Cerebellar cortex (tissue), 1 donor: ENCODE results near the gene ZNF518B.
"Not testable (repeated sequence)": the region's sequence is repeated elsewhere in the genome, so short reads cannot be mapped to it uniquely, and the experiment has no call there.

Experiments
- DNase-seq: peaks from one replicate; pipeline ENCODE4 v3.0.0-alpha.2; 2015; ENCODE audit warnings: low spot score

The ZNF518B gene

DNA sequence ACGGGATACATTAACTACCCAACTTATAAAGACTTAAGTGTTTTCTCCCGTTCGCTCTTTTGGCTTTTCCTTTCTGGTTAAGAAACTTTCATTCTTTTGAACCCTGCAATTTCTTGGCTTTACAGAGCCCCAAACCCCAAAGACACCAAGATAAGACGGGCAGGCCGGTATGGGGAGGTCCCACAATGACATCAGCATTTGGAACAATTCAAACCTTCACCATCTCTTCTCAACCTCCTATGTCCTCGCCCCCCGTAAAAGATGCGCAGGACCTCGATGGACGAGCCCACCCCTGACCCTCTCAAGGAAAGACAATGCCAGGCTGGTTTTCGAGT lies 999 bp downstream of the ZNF518B start:
- DNase-seq, result peak; percentile 12

DNA sequence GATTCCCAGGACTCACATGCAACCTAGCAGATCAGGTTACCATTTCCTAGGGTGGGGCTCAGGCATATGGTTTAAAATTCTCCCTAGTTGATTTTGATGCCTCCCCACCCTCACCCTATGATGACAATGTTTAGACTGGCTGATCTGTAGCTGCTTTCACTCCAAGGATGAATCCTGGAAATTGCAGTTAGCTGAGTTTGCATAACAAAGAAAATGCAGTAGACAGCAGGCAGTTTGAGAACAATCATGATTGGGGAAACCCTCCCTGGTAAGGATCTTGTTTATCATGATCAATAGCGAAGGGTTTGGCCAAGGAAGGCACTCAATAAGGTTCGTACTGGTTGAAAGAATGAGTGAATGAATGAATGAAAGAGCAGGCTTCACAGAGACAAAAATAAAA lies 2.1 kb downstream of the ZNF518B start:
- no peak for DNase-seq

DNA sequence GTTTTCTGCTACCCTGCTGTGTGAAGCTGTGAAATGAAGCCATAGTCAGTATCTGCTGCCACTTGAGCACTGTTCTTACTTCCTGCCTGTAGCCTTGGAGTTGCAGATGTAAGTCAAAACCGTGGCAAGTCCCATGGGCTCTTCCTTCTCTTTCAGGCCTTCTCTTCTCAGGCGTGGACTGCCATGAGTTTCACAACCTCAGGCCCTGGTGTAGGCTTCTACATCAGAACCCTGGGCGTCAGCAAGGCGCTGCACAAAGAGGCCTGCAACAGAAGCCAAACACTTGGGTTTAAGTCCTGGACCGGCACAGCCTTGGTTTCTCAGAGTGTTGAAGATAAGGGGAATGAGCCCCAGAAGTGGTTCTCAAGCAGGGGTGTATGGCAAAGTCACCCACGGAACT lies 2.5 kb downstream of the ZNF518B start:
- no peak for DNase-seq

DNA sequence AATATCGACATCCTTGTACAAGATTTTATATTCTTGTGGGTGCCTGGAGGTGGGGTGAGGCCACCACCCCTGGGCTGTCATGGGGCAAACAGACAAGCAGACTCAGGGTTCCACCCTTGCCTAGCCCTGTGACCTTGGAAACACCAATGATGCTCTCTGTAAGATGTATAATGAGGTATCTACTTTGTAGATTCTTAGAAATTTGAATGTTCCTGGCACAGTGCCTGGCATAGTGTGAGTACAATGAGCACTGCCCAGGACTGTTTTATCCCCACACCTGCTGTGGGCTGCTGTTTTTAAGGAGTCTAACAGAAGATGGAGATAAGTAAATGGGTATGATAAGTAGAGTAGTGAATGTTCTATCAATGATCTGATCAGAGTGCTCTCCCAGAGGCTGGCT lies 3.1 kb downstream of the ZNF518B start:
- no peak for DNase-seq

DNA sequence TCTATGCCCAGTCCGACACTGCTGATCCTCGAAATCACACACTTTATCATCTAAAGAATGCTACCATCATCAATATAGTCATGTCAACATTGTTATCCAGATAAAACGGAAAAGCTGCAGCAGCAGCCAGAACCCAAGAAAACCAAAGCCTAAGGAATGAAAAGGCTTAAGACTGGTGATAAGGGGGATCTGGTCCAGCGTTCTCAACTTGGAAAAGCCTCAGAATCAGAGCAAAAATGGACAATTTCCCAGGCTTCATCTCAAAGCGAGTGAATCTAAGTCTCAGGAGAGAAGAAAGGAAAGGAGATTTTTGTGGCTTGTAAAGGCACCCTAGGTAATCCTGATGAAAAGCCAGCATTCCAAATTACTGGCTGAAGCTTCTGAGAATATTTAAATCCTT lies 8.2 kb downstream of the ZNF518B start:
- no peak for DNase-seq

DNA sequence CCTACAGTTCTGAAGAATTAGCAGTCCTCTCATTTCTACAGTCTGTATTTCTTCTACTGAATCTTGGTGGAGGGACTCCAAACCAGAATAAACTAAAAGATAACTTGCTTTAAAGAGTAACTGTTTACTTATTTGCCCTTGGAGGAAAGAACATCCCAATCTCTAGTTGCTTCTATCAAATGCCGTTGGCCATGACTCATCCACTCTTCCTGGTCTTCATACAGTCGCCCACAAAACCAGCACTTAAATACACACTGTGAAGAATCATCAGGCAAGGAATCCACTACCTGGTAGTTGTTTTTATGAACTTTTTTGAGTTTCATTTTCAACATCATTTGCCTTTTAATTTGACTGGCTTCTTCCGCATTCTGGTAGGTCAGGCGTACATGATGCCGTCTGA lies 14.2 kb downstream of the ZNF518B start:
- DNase-seq, result no peak

DNA sequence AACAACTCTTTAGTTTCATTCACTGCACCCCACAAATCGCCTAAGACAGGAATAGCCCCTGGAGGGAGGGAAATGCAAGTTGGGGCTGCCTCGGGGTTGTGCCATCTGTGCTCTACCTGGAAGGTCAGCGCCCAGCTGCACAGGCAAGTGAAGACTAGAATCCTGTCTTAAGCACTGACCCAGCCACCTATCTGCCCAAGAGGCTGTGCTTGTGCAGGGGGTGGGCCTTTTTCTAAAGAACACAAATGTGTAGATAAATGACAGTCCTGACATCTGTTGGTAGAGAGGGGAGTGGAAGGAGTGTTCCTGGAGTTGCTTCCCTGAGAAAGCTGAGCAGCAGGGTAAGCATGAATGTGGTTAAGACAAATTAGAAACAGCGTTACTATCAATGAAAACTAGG lies 15.7 kb downstream of the ZNF518B start:
- no peak for DNase-seq

DNA sequence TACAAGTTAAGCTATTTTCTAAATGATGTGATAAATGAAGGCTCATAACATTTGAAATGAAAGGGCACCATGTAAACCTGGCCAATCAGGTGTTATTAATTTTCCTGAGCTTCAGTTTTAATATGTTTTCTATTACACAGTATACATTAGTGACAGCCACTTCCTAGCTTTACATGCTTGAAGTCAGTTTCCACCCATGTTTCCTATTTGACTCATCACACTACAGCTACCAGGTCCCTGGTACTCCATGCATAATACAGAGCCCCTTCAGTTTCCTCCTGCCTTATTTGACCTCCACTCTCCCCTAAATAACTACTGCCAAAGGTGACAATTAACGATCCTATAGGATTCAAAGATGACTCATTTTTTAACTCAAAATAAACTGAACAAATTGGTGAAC lies 18.3 kb downstream of the ZNF518B start:
- DNase-seq, result no peak

DNA sequence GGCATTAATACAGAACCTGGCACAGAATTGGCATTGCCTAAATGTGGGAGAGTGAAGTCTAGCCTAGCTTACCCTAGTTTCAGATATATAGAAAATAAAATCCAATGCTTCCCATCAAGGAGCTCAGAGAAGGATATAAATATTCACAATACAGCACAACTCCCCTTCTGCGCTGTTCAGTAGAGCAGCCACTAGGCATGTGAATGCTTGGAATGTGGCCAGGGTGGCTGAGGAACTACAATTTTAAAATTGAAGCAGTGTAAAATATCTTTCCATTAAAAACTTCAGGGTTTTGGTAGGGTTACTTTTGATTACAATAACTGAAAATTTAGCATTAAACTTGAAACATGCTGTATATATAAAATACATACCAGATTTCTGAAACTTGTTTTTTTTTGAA lies 19.5 kb downstream of the ZNF518B start:
- DNase-seq, result no peak

DNA sequence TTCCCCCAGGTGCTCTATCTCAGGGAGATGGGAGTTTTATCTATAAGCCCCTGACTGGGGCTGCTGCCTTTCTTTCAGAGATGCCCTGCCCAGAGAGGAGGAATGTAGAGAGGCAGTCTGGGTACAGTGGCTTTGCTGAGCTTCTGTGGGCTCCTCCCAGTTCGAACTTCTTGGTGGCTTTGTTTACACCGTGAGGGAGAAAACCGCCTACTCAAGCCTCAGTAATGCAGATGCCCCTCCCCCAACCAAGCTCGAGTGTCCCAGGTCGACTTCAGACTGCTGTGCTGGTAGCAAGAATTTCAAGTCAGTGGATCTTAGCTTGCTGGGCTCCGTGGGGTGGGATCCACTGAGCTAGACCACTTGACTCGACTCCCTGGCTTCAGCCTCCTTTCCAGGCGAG lies 29.5 kb downstream of the ZNF518B start:
- not testable (repeated sequence) for DNase-seq

DNA sequence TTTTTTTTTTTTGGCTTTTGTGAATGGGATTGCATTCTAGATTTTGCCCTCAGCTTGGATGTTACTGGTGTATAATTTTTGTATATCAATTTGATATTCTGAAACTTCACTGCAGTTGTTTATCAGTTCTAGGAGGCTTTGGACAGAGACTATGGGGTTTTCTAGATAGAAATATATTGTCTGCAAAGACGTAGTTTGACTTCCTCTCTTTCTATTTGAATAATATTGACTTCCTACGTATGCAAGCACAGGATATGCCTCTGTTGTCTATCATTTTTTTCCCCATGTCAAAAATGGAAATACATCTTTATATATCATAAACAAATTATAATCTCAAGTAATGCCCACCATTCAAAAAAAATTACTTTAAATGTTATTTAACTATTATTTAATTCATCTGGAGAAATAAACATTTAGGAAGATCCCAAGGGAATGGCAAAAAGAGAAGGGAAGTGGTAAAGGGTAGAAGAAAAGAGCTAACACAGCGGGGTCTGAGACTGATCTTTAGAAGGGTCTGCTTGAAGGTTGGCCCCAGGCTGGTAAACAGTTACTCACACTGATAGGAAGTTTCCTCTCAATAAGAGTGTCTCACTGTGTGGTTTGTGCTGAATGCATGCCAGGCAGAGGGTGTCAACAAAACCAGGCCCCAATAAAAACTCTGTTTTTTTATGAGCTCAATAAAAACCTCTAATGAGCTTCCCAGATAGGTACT lies 35.7 kb downstream of the ZNF518B start:
- no peak for DNase-seq

DNA sequence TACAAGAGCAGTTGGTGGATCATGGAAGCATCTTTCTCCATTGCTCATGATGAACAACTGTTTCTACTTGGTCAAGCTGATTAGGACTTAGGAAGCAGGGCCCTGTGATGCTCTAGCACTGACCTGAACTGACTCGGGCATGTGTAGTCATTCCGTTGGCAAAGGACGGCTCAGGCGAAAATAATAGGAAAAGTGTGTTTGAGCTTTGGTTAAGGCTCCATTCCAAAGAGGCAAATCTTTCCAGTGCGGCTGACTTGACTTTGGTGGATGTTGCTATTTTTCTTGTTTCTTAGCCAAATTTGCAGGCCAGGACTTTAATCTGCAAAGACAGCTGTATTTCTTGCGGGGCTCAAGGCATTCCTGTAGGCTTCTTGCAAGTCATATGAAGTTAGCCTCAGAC lies 39.5 kb downstream of the ZNF518B start:
- no peak for DNase-seq

DNA sequence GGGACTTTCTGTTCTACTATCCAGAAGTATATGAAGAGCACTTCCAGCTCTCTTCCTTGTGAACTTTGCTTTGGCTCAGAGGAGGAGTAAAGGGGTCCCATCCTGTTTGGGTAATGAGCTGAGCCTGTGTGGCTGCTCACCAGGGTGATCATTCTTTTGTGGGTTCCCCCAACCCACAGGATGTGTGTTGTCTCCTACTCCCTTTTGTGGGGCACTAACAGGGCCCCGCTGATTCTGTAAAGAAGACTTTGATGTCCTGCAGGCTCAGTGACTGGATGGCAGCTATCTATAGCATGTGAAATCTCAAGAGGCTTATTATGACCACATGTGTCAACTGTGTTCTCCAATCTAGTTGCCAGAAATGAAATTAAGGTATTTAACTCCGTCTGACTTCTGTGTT lies 40.8 kb downstream of the ZNF518B start:
- no peak for DNase-seq

DNA sequence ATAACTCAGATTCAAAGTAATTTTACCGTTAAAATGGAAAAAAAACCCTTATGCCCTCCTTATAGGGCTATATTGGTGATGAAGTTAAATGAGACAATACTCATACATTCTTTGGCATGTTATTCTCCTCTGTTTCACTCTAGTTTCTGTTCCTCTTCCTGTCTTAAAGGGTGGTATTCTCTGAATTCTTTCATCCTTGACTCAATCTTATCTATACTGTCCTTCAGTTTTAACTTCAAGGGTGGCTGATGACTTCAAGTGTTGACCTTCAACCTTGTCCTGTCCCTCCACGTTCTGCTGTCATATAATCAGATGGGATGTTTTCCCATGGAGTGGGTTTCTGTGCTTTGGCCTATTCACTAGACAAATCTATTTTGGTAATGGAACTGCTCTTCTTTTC lies 44.0 kb downstream of the ZNF518B start:
- DNase-seq, result no peak

DNA sequence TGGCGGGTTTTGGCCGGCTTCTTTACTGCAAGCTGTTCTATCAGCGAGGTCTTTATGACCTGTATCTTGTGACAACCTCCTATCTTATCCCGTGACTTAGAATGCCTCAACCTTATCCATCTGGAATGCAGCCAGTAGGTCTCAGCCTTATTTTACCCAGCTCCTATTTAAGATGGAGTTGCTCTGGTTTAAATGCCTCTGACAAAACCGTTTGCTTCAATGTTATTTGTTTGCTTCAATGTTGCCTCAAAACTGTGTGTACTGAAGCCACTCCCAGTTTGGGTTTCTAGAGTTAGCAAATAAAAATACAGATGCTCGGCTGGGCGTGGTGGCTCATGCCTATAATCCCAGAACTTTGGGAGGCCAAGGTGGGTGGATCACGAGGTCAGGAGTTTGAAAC lies 51.6 kb downstream of the ZNF518B start:
- no peak for DNase-seq

DNA sequence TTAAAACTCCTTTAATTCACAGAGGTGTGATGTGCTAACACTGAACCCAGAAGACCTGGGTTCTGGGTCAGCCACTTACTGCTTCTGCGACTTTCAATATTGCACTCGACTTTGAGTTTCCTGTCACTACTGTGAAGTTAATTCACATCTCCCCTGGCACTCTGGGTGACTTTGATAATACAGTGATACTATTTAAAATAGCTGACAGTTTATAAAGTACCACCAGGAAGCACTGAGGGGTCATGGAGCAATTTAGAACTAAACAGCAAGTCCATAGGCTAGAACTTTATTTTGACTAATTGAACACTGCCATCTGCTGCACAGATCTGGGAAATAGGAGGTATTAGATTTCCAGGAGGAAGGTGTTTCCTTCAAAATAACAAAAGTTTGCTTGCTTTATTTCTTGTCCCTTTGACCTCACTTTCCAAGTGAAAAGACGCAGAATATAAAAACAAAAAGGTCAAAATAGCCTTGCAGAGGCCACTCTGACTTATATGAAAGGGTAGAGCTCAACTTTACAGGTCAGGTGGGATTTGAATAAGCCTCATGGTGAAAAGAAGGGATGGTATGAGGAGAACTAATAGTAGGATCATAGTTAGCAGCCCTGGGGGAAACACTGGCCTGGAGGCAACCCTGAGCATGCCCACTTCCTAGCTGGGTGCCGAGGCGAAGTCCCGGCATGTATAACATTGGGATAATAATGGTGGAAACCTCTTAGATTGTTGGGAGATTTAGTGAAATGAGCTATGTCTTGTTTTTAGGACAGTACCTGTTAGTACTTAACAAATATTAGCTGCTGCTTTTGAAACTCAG lies 53.4 kb downstream of the ZNF518B start:
- DNase-seq, result peak; percentile 55

DNA sequence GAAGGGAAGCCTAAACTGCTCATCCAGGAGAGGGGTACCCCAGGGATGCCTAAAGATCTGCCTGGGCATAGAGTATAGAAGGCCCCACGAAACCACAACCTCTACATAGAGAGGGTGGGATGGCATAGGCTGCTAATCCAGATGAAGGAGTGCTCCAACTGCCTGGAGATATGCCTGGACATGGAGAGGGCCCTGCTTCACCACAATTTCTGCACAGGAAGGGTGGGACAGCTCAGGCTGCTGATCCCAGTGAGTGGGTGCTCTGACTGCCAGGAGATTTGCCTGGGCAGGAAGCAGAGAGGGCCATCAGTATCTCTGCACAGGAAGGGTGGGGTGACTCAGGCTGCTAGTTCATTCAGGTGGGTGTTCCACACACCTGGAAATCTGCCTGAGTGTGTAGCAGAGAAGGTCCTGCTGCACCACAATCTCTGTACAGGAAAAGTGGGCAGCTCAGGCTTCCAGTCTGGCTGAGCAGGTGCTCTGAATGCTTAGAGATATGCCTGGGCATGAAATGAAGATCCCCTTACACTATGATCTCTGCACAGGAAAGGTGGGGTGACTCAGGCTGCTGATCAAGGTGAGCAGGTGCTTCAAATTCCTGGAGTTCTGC lies 61.1 kb downstream of the ZNF518B start:
- DNase-seq, result no peak
